SK-N-SH (cell line): ENCODE measurements around the gene HEPN1. TPM values are rescaled to one million over a fixed set of nuclear protein-coding genes. Genes with fewer than 3 reads are reported as not detected.

Experiments
- CTCF ChIA-PET: fragments of 300-600, 350-600 bp; formaldehyde crosslinking; extraction: SDS; loops from one replicate; lab custom pipeline; 2021; lab: Yijun Ruan, JAX
- POLR2A ChIA-PET: fragments of 350-600 bp; sonication (Branson Sonifier 250); formaldehyde crosslinking; extraction: SDS; loops from one replicate; lab custom pipeline; 2020; ENCODE audit warnings: antibody characterized with exemption, inconsistent platforms; lab: Yijun Ruan, JAX
- DNase-seq: peaks from one replicate; pipeline ENCODE4 v3.0.0; 2012
- H2AFZ ChIP-seq: fragments of 200-600 bp; sonication (generic); 2 replicates; pipeline ENCODE4 v1.8.1; 2016; ENCODE audit warnings: antibody characterized with exemption, mild to moderate bottlenecking, low read depth
- H3F3A ChIP-seq: fragments of 200-600 bp; sonication (generic); replicated peaks from 2 replicates; pipeline ENCODE3; 2016; ENCODE audit warnings: antibody characterized with exemption, mild to moderate bottlenecking; ENCODE audit not compliant: insufficient read depth
- H3K27ac ChIP-seq, 2 experiments: fragments of 200-500 bp in 1 of 2; fragments of 200-600 bp in 1 of 2; sonication (Bioruptor generic) in 1 of 2; sonication (generic), shearing (Covaris generic) in 1 of 2; 2 replicates each; pipeline versions ENCODE4 v1.5.1 to v1.6.1; 2014 to 2016; ENCODE audit warnings: low read depth in 2 of 2, inconsistent platforms in 1 of 2, low read length in 1 of 2, mild to moderate bottlenecking in 1 of 2, mixed read lengths in 1 of 2
- H3K27me3 ChIP-seq: fragments of 200-600 bp; sonication (generic), shearing (Covaris generic); 2 replicates; pipeline ENCODE4 v1.6.1; 2016; ENCODE audit warnings: mixed run types; ENCODE audit not compliant: insufficient read depth
- H3K36me3 ChIP-seq, 2 experiments: fragments of 200-500 bp in 1 of 2; fragments of 200-600 bp in 1 of 2; sonication (Bioruptor generic) in 1 of 2; sonication (generic) in 1 of 2; replicated peaks in 1 of 2; 2 replicates each; pipeline versions ENCODE3 to v1.5.1; 2014 to 2016; ENCODE audit warnings: low read length in 1 of 2, mild to moderate bottlenecking in 1 of 2; ENCODE audit not compliant: insufficient read depth in 2 of 2, control insufficient read depth in 1 of 2
- H3K4me1 ChIP-seq, 2 experiments: fragments of 200-500 bp in 1 of 2; fragments of 200-600 bp in 1 of 2; sonication (Bioruptor generic) in 1 of 2; sonication (generic), shearing (Covaris generic) in 1 of 2; 2 replicates each; pipeline versions ENCODE4 v1.5.1 to v1.6.1; 2014 to 2016; ENCODE audit warnings: low read depth in 1 of 2, low read length in 1 of 2, mixed run types in 1 of 2; ENCODE audit not compliant: insufficient read depth in 2 of 2, control insufficient read depth in 1 of 2
- H3K4me2 ChIP-seq: fragments of 200-600 bp; sonication (generic), shearing (Covaris generic); 2 replicates; pipeline ENCODE4 v1.6.1; 2017; ENCODE audit warnings: mixed run types
- H3K4me3 ChIP-seq, 2 experiments: fragments of 200-500 bp in 1 of 2; fragments of 200-600 bp in 1 of 2; sonication (Bioruptor generic) in 1 of 2; sonication (generic), shearing (Covaris generic) in 1 of 2; 2 replicates each; pipeline versions ENCODE4 v1.5.1 to v1.8.1; 2014 to 2016; ENCODE audit warnings: low read depth in 2 of 2, inconsistent platforms in 1 of 2, low read length in 1 of 2, mild to moderate bottlenecking in 1 of 2, mixed read lengths in 1 of 2, moderate library complexity in 1 of 2
- H3K79me2 ChIP-seq: fragments of 200-600 bp; sonication (generic); 2 replicates; pipeline ENCODE4 v1.8.1; 2017; ENCODE audit warnings: mild to moderate bottlenecking; ENCODE audit not compliant: insufficient read depth
- H3K9ac ChIP-seq: fragments of 200-600 bp; sonication (generic); 2 replicates; pipeline ENCODE4 v1.6.1; 2017; ENCODE audit warnings: mixed run types
- H3K9me2 ChIP-seq: fragments of 200-600 bp; sonication (generic); 2 replicates; pipeline ENCODE4 v1.6.1; 2017; ENCODE audit warnings: mixed run types
- H3K9me3 ChIP-seq: fragments of 200-600 bp; sonication (generic); 2 replicates; pipeline ENCODE4 v1.6.1; 2017; ENCODE audit warnings: mixed run types, mild to moderate bottlenecking, moderate library complexity
- H4K20me1 ChIP-seq: fragments of 200-600 bp; sonication (generic); 2 replicates; pipeline ENCODE4 v1.6.1; 2017; ENCODE audit warnings: mild to moderate bottlenecking, mixed run types; ENCODE audit not compliant: insufficient read depth
- CHD2 ChIP-seq: fragments of 150-350 bp; IDR thresholded peaks from 2 replicates; pipeline ENCODE4 v1.6.1; 2018; ENCODE audit warnings: low read length; ENCODE audit not compliant: partially characterized antibody
- ELF1 ChIP-seq: IDR thresholded peaks from 2 replicates; pipeline ENCODE4 v1.4.0; 2012
- EZH2phosphoT487 ChIP-seq: fragments of 200-600 bp; sonication (generic); IDR thresholded peaks from 2 replicates; pipeline ENCODE4 v1.6.1; 2017; ENCODE audit warnings: low read depth, mixed run types, mild to moderate bottlenecking, antibody characterized with exemption, moderate library complexity, borderline replicate concordance
- FOSL2 ChIP-seq: IDR thresholded peaks from 2 replicates; pipeline ENCODE4 v1.4.0; 2012; ENCODE audit warnings: low read depth, mild to moderate bottlenecking, moderate library complexity, borderline replicate concordance
- FOXM1 ChIP-seq: IDR thresholded peaks from 2 replicates; pipeline ENCODE4 v1.4.0; 2012; ENCODE audit warnings: low read depth, mild to moderate bottlenecking
- GABPA ChIP-seq: IDR thresholded peaks from 2 replicates; pipeline ENCODE4 v1.4.0; 2012; ENCODE audit warnings: low read depth, mild to moderate bottlenecking
- NRF1 ChIP-seq: IDR thresholded peaks from 2 replicates; pipeline ENCODE4 v1.6.1; 2012; ENCODE audit warnings: low read depth, mild to moderate bottlenecking, low read length
- POLR2AphosphoS5 ChIP-seq: IDR thresholded peaks from 2 replicates; pipeline ENCODE4 v1.6.1; 2012; ENCODE audit warnings: low read depth, low read length
- RCOR1 ChIP-seq: fragments of 150-350 bp; IDR thresholded peaks from 2 replicates; pipeline ENCODE4 v1.6.1; 2017; ENCODE audit warnings: antibody characterized with exemption, low read length
- SIN3A ChIP-seq: IDR thresholded peaks from 2 replicates; pipeline ENCODE4 v1.6.1; 2012; ENCODE audit warnings: low read depth, mild to moderate bottlenecking, low read length, moderate library complexity, borderline replicate concordance
- SMC3 ChIP-seq: IDR thresholded peaks from 2 replicates; pipeline ENCODE4 v1.6.1; 2012; ENCODE audit warnings: low read depth, low read length, improper control_type of control experiment
- YY1 ChIP-seq: IDR thresholded peaks from 2 replicates; pipeline ENCODE4 v1.4.0; 2012; ENCODE audit warnings: low read depth, mild to moderate bottlenecking
- WGBS: methylation state at CpG from one replicate; pipeline ENCODE4 v1.1.6; 2017; ENCODE audit warnings: low lambda C conversion rate; 5-methylcytosine and 5-hydroxymethylcytosine counted together
- polyA plus RNA-seq, 3 experiments: library from polyadenylated mRNA; depleted of rRNA; stranded (reverse); fragments of >200 nt; gene quantifications; 2 replicates each; pipeline ENCODE4 v1.2.3, GENCODE V29; 2012
- TF ChIP-seq, protein P1 (sequence below): IDR thresholded peaks from 2 replicates; pipeline ENCODE4; 2012
- TF ChIP-seq, protein P2 (sequence below): fragments of 150-350 bp; IDR thresholded peaks from 2 replicates; pipeline ENCODE4 v1.6.1; 2017; ENCODE audit warnings: antibody characterized with exemption, low read length, low read depth, borderline replicate concordance
- TF ChIP-seq, protein P3 (sequence below): fragments of 150-350 bp; IDR thresholded peaks from 2 replicates; pipeline ENCODE4 v1.6.1; 2016; ENCODE audit warnings: mild to moderate bottlenecking, low read depth, low read length
- TF ChIP-seq, protein P4 (sequence below): IDR thresholded peaks from 2 replicates; pipeline ENCODE4 v1.4.0; 2012; ENCODE audit warnings: low read depth
- TF ChIP-seq, protein P5 (sequence below): IDR thresholded peaks from 2 replicates; pipeline ENCODE4 v1.4.0; 2012; ENCODE audit warnings: low read depth, borderline replicate concordance
- TF ChIP-seq, protein P6 (sequence below): IDR thresholded peaks from 2 replicates; pipeline ENCODE4 v1.6.1; 2012; ENCODE audit warnings: mild to moderate bottlenecking, low read depth, low read length, moderate library complexity

The HEPN1 gene
- polyA plus RNA-seq, 1 of the 3 experiments (the other 2 are of a cell fraction) = not detected

DNA sequence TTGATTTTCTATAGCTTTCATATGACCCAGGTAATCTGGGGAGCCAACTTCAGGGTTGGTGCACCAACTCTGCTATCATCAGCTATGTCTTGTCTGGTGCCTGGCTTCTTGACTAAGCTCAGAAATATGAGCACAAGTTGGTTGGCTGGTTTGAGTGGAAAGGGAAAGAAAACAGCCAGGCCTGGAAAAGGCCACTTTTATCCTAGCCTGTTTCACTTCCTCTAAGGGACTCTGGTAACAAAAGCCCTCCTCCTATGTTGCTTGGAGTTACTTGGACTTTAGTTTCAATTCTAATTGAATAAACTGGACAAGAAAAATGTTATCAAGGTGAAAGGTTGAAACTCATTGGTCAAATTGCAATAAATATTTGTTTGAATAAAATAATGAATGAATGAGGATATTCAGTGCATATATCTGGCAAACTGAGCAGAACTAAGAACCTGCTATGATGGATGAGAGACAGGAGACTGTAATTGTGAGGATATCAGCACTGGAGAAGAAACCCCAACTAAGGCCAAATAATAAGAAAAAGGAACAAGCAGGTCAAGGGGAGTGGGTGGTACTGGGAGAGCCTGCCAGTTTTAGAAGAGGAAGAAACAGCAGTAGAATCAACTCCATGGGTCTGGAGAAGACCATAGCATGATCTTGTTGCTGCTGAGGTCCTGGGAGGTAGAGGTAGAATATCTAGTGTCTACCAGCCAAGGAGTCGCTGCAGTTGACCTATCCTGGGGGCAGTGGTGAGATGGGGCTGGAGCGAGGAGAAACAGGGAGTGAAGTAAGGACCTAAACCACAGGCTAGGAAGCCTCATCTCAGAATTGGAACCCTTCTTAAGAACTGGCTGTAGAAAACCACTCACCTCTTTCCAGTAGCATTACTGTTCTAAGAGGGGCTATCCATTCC is 29.6 kb upstream of the HEPN1 start:
- no peak overlapping the region for H3K9ac ChIP-seq
- DNase-seq = peak; percentile 3
- WGBS = 64% methylated on average over 2 of the region's 2 CpGs
- CTCF ChIA-PET = interaction anchor here (4.1 kb wide), 1 partner anchor 13 kb away, joined by 23 read pairs; no protein-coding TSS in a partner anchor
- no peak overlapping the region for H3K4me3 ChIP-seq
- H3K4me2 ChIP-seq = no peak overlapping the region
- no peaks in the 10 kb centered on the region for H3K79me2 ChIP-seq
- peaks cover 0 to 5% of the 10 kb centered on the region in 2 experiments; a peak in 1 of 4 replicates for H3K4me1 ChIP-seq
- H2AFZ ChIP-seq = no peak overlapping the region
- H3K9me2 ChIP-seq = no peaks in the 10 kb centered on the region
- H3F3A ChIP-seq = no peaks in the 10 kb centered on the region
- H3K9me3 ChIP-seq = no peaks in the 10 kb centered on the region
- no peaks in the 10 kb centered on the region for H3K27me3 ChIP-seq
- no peaks in the 10 kb centered on the region for H4K20me1 ChIP-seq
- POLR2A ChIA-PET = no interaction called here
- H3K27ac ChIP-seq = no peak overlapping the region
- no peaks in the 10 kb centered on the region for H3K36me3 ChIP-seq
- TF ChIP-seq ELF1 = no peak
- no peak for TF ChIP-seq FOSL2
- no peak for TF ChIP-seq YY1
- TF ChIP-seq CHD2 = no peak
- no peak for TF ChIP-seq NRF1
- no peak for TF ChIP-seq EZH2phosphoT487
- TF ChIP-seq, protein P1, sequence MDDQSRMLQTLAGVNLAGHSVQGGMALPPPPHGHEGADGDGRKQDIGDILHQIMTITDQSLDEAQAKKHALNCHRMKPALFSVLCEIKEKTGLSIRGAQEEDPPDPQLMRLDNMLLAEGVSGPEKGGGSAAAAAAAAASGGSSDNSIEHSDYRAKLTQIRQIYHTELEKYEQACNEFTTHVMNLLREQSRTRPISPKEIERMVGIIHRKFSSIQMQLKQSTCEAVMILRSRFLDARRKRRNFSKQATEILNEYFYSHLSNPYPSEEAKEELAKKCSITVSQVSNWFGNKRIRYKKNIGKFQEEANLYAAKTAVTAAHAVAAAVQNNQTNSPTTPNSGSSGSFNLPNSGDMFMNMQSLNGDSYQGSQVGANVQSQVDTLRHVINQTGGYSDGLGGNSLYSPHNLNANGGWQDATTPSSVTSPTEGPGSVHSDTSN = no peak
- TF ChIP-seq, protein P2, sequence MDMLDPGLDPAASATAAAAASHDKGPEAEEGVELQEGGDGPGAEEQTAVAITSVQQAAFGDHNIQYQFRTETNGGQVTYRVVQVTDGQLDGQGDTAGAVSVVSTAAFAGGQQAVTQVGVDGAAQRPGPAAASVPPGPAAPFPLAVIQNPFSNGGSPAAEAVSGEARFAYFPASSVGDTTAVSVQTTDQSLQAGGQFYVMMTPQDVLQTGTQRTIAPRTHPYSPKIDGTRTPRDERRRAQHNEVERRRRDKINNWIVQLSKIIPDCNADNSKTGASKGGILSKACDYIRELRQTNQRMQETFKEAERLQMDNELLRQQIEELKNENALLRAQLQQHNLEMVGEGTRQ = no peak
- TF ChIP-seq, protein P3, sequence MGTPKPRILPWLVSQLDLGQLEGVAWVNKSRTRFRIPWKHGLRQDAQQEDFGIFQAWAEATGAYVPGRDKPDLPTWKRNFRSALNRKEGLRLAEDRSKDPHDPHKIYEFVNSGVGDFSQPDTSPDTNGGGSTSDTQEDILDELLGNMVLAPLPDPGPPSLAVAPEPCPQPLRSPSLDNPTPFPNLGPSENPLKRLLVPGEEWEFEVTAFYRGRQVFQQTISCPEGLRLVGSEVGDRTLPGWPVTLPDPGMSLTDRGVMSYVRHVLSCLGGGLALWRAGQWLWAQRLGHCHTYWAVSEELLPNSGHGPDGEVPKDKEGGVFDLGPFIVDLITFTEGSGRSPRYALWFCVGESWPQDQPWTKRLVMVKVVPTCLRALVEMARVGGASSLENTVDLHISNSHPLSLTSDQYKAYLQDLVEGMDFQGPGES = no peak
- TF ChIP-seq POLR2AphosphoS5 = no peak
- TF ChIP-seq RCOR1 = no peak
- no peak for TF ChIP-seq SMC3
- TF ChIP-seq, all 33 proteins: peak for 0

DNA sequence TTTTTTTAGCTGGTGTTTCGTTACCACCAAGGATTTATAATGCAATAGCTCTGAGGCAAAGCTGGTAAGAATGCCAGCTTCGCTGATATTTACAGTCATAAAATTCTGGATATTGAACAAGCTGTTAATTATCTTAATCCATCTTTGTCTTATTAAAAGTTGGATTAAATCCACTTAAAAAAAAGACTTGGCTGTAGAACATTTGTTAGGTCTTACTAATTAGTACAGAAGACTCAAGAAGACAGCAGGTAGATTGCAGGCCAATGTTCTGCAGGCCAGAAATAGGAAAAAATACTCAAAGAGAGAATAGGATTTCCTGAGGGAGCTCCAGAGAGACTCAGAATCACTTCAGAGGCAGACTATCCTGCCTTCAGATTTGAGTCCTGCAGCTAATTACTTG is 28.9 kb upstream of the HEPN1 start:
- no peak overlapping the region for H3K27ac ChIP-seq
- H2AFZ ChIP-seq = no peak overlapping the region
- no peaks in the 10 kb centered on the region for H3K36me3 ChIP-seq
- POLR2A ChIA-PET = no interaction called here
- H3F3A ChIP-seq = no peaks in the 10 kb centered on the region
- 79% methylated on average over 2 of the region's 2 CpGs for WGBS
- no peak overlapping the region for H3K4me3 ChIP-seq
- H3K9me3 ChIP-seq = no peaks in the 10 kb centered on the region
- no peak overlapping the region for H3K4me2 ChIP-seq
- no peaks in the 10 kb centered on the region for H4K20me1 ChIP-seq
- H3K4me1 ChIP-seq = no peaks in the 10 kb centered on the region
- no peak overlapping the region for H3K9ac ChIP-seq
- CTCF ChIA-PET = interaction anchor here (1.1 to 4.1 kb wide), 4 partner anchors 14 to 538 kb away, joined by 3 to 23 read pairs (median 7); no protein-coding TSS in a partner anchor
- H3K9me2 ChIP-seq = no peaks in the 10 kb centered on the region
- H3K27me3 ChIP-seq = no peaks in the 10 kb centered on the region
- H3K79me2 ChIP-seq = no peaks in the 10 kb centered on the region
- DNase-seq = peak; percentile 1
- TF ChIP-seq SIN3A = no peak
- no peak for TF ChIP-seq RCOR1
- TF ChIP-seq, protein P4, sequence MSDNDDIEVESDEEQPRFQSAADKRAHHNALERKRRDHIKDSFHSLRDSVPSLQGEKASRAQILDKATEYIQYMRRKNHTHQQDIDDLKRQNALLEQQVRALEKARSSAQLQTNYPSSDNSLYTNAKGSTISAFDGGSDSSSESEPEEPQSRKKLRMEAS = no peak
- TF ChIP-seq GABPA = no peak
- TF ChIP-seq, protein P5, sequence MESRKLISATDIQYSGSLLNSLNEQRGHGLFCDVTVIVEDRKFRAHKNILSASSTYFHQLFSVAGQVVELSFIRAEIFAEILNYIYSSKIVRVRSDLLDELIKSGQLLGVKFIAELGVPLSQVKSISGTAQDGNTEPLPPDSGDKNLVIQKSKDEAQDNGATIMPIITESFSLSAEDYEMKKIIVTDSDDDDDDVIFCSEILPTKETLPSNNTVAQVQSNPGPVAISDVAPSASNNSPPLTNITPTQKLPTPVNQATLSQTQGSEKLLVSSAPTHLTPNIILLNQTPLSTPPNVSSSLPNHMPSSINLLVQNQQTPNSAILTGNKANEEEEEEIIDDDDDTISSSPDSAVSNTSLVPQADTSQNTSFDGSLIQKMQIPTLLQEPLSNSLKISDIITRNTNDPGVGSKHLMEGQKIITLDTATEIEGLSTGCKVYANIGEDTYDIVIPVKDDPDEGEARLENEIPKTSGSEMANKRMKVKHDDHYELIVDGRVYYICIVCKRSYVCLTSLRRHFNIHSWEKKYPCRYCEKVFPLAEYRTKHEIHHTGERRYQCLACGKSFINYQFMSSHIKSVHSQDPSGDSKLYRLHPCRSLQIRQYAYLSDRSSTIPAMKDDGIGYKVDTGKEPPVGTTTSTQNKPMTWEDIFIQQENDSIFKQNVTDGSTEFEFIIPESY = no peak
- TF ChIP-seq, protein P6, sequence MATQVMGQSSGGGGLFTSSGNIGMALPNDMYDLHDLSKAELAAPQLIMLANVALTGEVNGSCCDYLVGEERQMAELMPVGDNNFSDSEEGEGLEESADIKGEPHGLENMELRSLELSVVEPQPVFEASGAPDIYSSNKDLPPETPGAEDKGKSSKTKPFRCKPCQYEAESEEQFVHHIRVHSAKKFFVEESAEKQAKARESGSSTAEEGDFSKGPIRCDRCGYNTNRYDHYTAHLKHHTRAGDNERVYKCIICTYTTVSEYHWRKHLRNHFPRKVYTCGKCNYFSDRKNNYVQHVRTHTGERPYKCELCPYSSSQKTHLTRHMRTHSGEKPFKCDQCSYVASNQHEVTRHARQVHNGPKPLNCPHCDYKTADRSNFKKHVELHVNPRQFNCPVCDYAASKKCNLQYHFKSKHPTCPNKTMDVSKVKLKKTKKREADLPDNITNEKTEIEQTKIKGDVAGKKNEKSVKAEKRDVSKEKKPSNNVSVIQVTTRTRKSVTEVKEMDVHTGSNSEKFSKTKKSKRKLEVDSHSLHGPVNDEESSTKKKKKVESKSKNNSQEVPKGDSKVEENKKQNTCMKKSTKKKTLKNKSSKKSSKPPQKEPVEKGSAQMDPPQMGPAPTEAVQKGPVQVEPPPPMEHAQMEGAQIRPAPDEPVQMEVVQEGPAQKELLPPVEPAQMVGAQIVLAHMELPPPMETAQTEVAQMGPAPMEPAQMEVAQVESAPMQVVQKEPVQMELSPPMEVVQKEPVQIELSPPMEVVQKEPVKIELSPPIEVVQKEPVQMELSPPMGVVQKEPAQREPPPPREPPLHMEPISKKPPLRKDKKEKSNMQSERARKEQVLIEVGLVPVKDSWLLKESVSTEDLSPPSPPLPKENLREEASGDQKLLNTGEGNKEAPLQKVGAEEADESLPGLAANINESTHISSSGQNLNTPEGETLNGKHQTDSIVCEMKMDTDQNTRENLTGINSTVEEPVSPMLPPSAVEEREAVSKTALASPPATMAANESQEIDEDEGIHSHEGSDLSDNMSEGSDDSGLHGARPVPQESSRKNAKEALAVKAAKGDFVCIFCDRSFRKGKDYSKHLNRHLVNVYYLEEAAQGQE = no peak
- TF ChIP-seq FOXM1 = no peak
